DMS53 treated with DMSO at 0.1 percent for 48 hours (cell line): ENCODE measurements around the gene SEC16A.

ENCODE experiments used
- DNase-seq: peaks from one replicate; lab custom pipeline; 2025; ENCODE audit not compliant: unreplicated experiment; lab: John Stamatoyannopoulos, UW

SEC16A gene

DNA sequence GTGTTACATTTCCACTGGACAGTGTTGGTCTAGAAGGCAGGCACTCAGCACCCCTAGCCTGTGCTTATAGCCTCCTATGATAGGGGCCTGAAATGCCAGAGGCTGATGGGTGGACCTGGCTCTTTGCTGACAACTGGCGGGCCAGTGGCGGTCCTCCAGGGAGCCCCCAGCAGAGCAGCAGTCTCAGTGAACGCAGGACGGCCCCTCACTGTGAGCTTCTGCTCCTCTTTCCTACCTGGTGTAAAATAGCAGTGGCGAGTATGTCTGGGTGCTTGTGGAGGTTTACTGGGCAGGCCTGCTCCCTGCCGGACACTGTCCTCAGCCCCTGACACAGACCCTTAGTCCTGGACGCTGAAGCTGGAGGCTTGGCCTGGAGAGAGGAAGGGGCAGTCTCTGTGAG, 3.3 kb upstream of the SEC16A start:
- no peak for DNase-seq

DNA sequence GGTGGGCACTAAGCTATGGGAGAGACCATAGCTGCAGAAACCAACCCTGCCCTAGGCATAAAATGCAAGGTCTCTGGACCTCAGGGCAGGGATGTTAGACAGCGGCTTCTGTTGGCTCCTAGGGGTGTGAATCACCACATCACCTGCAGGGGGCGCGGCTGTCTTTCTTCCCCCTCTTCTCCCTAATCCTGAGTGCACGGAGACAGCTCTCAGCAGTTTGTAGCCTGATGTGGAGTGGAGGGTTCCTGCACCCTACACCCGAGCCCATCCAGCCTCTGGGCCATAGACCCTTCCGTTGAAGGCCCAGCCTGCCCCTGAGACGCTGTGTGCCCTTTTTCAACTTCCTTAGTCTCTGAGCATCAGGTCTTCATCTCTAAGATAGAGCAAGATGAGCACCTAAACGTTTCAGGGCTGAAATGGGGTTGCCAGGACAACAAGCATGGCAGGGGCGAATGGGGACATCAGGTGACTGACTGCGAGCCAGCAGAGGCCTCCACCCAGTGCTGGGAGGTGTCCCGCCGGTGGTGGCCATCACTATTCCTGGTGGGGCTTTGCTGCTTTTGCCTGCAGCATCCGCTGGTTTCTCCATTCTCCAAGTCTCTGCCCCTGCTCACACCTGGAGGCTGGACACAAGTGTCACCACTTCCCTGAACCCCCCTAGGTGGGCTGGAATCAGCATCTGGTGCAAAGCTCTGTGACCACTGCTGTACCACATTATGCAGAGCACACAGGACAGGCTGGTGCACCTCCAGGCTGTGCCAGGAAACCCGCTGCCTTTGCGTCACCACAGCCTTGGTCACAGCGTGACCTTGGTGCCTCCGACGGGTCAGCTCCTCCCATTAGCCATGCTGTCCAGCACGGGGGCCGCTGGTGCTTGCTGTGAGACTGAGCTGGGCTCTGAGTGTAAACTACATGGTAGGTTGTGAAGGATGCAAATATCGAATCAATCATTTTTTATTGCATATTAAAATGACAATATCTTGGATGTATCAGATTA, 2.5 kb upstream of the SEC16A start:
- DNase-seq, result peak; percentile 46

DNA sequence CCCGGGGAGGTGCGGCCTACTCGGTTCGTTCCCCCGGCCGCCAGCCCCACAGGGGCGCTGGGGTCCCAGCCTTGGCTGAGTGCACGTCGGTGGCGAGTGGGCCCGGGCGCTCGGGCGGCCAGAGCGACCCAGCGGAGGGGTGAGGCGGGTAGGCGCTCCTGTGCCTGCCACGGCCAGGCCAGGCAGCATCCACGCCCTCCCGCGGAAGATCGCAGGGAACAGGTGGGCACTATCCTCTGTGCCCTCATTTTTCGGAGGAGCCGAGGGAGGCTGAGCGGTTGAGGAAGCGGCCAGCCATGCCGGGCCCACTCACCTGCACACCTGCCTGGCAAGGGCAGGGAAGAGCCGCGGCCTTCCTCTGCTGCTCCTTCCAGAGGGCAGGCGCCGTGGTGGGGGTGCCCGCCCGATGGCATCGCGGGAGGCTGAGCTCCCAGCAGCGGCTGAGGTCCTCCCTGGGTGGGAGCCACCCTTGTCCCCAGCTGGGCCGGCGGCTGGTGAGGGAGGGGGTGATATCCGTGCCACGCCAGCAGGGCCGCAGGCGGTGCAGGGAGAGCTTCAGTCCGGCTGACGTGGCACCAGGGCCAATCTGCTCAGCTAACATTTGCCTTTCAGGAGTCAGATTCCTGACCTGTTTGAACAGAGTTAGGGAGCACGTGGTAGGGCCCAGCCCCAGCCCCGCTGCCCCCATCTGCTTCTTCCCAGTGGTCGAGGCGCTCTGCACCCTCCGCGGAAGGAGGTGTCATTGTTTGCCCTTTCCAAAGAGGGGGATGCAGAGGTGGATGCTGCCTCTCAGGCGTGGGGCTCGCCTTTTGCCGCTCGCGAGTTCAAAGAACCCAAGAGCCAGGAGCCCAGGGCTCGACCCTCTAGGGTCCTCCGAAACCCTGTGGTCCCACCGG, 1.6 kb upstream of the SEC16A start:
- peak; percentile 55 for DNase-seq

DNA sequence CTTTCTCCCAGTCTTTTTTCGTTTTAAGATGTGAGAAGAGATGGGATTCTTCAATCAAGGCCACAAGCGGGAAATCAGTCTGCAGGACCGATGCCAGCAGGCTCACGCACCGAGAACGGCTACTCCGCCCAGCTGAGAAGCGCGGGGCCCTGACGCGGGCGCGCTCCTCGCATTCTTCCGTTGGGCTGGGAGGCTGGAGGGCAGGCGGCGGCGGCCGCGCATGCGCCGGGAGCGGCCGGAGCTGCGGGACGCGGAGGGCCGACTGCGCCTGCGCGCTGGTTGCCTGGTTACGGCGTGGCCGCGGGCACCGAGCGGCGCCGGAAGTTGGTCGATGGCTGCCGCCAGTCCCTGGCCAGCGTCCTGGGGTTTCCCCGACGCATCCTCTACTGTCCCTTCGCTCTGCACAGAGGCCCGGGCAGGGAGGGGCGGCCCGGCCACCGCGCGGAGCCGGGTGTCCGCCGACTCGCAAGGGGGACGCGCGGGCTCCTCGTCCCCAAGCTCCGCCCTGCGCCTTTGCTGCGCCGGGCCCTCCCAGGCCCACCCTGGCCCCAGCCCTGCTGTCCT, 831 bp upstream of the SEC16A start:
- peak; percentile 75 for DNase-seq

DNA sequence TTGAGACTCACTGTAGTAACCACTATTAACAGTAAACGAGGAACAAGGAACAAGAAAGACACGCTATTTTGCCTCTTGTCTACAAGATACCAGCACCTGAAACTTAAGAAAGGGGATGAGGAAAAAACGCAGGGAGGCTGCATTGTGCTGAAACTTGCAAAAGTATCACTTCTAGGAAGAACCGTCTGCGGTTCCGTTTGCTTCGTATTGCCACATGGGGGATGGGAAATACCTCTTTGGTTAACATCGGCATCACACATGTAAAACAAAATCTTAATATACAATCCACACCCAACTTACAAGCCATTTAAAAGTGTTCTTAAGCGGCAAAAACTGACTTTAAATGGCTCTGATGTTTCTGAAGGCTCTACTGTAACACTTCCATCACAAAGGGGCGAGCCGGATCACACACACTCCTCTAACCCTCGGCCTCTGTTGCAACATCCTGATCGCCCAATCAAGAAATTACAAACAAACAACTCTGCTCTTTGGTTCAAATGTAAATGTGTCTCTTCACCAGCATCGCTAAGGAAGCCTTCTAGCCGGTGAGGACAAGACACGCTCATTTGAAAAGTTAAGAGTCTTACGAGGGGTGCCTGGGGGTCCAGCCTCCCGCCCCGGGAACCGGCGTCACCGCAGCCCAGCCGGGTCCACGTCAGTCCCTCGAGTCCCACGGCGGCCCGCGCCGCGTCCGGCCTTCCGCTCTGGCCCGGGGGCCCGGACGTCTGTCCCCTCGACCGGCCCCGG, 621 bp downstream of the SEC16A start:
- DNase-seq, result peak; percentile 10

DNA sequence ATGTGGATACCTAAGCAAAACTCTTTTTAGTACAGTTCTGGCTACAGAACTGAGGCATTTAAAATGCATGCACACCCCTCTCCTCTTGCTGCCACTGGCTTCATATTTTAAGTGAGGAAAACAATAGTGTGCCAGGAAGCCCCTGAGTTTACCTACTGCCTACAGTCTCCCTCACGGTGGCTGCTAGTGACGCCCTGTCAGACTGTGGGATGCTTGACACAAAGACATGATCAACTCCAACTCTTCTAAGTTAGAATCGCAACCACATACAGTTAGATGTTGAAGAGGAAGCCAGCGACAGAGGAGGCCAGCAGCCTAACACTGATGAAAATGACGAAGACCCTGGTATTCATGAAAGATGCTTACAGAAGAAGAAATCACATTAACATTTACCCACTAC, 1.3 kb downstream of the SEC16A start:
- DNase-seq, result no peak

DNA sequence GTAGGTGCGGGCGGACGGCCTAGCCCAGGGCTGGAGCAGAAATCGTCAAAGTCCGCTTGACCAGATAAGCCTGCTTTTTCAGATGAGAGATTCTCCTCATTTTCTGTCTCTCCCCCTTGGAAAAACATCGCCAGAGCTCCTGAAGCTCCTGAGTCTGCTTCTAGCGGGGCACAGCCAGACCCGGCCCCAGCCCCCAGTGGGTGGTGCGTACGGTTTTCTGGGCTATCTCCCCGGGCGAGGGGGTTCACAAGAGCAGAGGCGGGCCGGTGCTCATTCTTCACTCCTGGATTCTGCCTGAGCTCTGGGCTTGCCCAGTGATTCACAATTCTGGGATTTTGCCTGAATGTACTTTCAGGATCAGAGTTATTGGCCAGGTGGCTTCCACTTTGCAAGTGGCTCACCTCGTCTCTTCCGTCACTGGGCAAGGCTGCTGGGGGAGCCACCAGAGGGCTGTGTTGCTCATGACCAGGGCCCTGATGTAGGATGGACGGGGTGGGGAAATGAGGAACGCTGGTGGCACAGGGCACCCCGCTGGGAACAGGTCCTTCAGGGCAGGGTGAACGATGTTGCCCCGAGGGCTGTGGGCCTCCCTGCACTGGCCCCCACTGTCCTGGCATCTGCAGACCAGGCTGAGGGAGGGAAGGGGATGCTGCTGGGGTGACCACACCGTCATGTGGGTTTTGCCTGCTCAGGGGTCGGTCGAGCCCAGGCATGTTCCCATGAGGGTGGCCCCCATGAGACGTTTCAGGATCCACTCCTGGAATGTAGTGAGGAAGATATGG, 6.3 kb downstream of the SEC16A start:
- no peak for DNase-seq

DNA sequence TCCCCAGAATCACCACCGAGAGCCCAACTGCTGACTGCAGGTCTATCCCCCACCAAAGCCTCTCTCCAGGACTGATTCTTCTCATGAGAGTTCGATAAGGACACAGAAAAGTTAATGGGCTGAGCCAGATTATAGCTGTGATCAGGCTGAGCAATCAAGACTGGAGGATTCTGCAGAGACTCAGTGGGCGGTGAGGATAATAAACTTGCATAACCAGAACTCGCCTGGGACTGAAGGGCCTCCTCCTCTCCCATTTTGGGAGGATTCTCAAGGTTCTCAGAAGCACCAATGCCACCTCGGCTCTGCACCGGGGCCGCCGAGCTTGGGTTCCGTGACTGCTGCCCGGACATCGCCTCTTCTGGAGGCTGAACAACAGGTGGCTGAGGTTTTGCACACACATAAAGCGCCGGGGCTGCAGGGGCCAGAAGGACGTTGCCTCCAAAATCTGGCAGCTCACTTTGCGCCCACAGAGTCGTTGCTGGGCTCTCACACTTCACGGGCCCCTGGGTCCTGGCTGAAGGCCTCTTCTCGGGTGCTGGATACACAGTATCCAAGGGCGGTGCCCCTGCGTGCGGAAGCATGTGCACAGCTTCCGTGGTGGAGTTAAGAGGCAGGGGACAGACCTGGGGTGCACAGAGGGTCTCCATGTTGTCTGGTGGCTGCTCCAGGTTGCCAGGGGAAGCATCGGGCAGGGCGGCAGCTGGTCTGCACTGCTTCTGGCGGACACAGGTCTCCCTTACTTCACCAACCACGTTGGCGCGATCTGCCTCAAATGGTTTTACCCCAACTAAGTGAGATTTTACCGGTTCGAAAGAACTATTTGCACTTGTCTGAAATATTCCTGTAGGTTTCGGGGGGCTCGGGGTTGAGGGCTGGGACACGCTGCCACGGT, 7.6 kb downstream of the SEC16A start:
- no peak for DNase-seq

DNA sequence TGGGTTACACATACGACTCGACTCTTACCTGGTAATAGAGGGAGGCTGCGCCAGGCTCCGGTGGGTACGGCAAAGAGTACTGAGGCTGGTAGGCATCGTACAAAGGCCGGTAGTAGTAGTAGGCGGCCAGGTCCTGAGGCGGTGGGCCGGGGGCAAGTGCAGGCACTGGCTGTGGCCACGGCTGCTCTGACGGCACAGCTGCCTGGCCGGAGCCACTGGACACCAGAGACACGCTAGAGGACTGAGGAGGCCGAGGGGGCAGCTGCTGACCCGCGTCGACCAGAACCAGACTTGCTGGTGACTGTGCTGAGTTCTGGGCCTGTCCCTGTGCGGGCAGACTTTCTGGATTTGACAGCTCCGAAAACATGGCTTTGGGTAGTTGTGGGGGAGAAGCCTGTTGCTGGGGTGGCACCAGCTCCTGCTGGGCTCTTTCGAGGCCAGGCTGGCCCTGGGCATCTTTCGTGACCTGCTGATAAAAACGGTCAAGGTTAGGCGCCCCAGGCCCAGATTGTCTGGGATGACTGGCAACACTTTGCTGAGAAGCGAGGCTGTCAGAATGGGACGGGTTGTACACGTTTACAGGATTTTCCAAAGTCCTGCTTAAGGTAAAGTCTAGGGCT, 8.7 kb downstream of the SEC16A start:
- DNase-seq, result no peak

DNA sequence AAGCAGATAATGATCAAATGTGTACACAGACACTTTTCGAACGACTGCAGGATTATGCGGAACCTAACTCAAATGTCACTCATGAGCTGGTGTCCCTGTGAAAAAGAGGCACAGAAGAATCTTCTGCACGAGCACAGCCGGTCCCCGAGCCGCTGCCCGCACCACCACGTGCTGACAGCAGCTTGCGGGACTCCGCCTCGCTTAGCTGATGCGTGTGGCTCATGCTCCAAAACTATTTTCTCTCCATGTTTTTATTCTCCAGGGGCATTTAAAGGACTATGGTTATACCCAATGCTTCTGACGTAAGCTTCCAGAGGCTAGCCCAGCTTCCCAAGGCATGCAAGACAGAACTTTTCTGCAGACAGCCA, 9.5 kb downstream of the SEC16A start:
- no peak for DNase-seq

DNA sequence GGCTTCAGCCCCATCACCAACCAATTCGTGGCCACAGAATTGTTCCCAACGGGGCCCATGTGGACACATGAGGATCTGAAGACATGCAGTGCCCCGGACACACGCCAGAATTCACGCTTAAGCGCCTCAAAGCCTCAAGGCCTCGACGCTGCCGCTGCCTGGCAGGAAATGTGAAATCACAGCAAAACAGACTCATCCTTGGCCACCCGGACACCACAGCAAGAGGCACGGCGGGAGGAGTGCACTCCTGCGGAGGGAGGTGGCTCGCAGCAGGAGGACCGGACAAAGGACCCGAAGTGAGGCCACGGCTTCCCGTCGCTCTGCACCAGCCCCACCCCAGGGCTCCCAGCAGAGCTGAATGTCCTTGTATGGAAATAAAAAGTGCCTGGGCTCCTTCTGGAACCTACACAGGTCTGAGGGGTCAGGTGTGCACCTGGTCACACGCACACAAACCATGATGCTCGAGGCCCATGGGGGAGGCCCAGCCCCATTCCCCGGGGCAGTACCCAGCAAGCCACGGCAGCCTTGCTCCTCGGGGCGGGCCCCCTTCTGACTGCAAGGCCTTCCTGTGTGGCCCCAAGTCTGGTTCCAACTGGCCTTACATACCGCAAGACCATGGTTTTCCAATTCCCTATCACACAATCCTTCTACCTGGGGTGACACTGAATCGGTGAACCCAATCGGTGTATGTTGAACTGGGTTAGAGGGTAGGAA, 10.0 kb downstream of the SEC16A start:
- no peak for DNase-seq

DNA sequence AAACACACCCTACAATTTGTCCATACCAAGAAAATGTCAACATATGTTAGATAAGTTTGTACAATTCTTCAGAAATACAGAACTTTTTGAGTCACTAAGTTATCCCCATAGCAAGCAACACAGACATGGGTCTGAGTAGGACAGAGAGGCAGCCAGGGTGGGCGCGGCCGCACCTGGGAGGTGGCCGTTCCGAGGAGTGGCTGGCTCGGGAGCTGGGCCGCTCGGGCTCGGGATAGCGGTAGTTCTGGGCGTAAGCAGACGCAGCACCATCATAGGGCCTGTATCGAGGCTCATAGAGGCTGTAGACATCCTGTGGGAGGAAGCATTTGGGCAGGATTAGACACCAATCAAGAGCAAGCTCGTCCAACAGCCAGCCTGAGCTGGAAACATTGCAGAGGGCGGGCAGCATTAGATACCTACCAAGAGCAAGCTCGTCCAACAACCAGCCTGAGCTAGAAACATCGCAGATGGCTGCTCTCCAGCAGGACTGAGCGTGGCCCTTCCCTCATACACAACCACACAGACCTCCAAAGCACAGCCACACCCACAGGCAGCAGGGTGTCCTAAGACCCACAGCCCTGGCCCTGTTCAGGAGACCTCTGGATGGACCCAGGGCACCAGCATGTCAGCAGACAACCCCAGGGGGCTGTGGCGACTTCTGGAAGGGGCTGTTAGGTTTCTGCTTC, 10.9 kb downstream of the SEC16A start:
- DNase-seq, result no peak

DNA sequence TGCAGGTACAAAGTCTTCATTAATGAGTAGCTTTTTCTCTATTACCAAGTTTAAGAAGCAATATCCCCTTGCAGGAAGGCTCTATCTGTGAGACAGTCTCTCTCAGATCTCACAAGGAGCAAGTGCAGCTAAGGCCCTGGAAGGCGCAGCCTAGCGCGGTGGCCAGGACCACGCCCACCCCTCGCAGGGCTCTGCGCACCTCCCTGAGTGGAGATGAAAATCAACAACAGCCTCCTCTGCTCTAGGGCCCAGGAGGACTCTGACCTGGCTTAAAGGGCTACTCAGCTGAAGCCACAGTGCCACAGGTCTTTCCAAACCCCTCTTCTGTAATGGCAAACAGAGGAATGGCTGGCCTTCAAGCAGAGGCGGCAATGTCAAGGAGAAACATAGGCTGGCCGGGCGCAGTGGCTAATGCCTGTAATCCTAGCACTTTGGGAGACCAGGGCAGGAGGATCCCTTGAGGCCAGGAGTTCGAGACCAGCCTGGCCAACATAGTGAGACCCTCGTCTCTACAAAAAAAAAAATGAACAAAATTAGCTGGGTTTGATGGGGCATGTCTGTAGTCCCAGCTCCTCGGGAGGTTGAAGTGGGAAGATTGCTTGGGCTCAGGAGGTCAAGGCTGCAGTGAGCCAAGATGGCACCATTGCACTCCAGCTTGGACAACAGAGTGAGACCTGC, 11.9 kb downstream of the SEC16A start:
- no peak for DNase-seq

DNA sequence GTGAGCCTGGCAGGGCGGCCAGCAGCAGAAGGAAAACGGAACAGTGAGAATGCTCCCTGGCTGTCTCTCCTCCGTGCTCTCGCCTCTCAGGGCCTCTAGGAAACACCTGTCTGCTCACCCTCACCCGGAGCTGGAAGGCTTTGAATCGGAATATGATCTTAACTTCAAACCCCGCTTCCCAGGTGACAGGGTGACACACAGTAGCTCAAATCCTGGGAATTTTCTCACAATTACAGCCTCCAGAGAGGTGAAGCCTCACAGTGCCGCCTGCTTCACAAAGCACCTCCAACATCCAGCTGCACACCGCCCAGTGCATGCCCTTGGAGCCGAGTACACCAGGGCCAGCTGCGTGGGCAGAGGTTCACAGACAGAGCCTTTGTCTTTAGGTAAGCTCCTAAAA, 12.5 kb downstream of the SEC16A start:
- no peak for DNase-seq

DNA sequence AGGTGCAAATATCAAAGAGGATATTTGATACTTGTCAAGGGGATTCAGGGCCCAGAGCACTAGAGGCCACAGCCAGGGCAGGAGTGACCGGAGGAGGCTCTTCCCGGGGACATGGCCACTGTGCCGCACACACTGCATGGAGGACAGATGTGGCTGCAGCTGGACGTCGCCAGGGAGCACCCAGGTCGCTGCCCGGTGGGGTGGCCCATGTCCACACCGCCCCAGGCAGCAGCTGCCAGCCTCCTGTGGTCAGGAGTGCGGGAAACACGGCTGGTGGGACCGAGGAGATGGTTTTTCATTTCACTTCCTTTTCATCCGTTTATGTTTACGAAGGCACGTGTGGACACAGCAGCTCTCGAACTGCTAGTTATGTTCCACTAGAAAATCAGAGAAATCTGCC, 15.1 kb downstream of the SEC16A start:
- no peak for DNase-seq

DNA sequence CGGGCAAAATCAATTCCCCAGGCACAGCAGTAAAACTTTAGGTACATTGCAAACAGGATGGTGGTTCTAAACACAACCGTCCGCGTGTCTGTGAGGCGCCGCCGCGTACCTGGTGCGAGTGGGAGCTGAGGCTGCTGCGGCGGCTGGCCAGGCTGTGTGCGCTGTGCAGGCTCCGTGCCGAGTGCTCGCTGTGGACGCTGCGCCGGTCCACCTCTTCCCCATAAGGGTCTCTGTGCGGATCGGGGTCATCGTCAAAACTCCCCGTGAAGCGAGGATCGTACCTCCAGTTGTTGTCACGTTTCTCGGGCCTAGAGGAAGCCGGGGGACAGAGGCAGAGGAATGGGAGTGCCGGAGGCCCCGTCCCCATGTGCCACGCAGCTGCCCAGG, 16.7 kb downstream of the SEC16A start:
- DNase-seq, result no peak
